ENCODE measurements around the gene KDELR3. TPM values are rescaled to one million over a fixed set of nuclear protein-coding genes. Genes with fewer than 3 reads are reported as not detected.

KDELR3 gene
- total and polyA plus RNA-seq, 2 experiments from 2014 or later, result 5.6 to 5.7 TPM

- peaks cover 22% of the 10 kb centered on the region for H3K4me1 ChIP-seq (ENCODE audit: insufficient read depth)
- no peaks in the 10 kb centered on the region for H3K27me3 ChIP-seq (ENCODE audit: insufficient read depth)
- H3K4me1 Mint-ChIP-seq, result peaks cover 28% of the 10 kb centered on the region
- peaks cover 48% of the 10 kb centered on the region for H4K20me1 ChIP-seq (replicated peaks; ENCODE audit: insufficient read depth)
- H3K27me3 Mint-ChIP-seq (ENCODE audit: insufficient read depth, low read depth, poor library complexity), result peaks cover 24% of the 10 kb centered on the region
- TF ChIP-seq CREB1 (CRISPR knock-in tag; IDR thresholded peaks at IDR 0.05; ENCODE audit: low read depth) (no peak), ZNF331 (CRISPR knock-in tag; IDR thresholded peaks at IDR 0.05; ENCODE audit: low read depth) (no peak), REST (IDR thresholded peaks at IDR 0.05; ENCODE audit: unreplicated experiment) (no peak), EZH2 (IDR thresholded peaks at IDR 0.05; ENCODE audit: low read depth, unreplicated experiment) (no peak), ETS1 (IDR thresholded peaks at IDR 0.05) (no peak), NANOG (IDR thresholded peaks at IDR 0.05; ENCODE audit: borderline replicate concordance) (no peak), POLR2AphosphoS5 (IDR thresholded peaks at IDR 0.05; ENCODE audit: low read depth) (no peak), EZH2phosphoT487 (IDR thresholded peaks at IDR 0.05; ENCODE audit: unreplicated experiment) (no peak), JUNB (IDR thresholded peaks at IDR 0.05; ENCODE audit: unreplicated experiment) (no peak), STAT1 (IDR thresholded peaks at IDR 0.05; ENCODE audit: unreplicated experiment) (no peak), ZNF114 (CRISPR knock-in tag; IDR thresholded peaks at IDR 0.05) (no peak), ZNF462 (CRISPR knock-in tag; IDR thresholded peaks at IDR 0.05) (no peak)
- TF ChIP-seq, protein P1, sequence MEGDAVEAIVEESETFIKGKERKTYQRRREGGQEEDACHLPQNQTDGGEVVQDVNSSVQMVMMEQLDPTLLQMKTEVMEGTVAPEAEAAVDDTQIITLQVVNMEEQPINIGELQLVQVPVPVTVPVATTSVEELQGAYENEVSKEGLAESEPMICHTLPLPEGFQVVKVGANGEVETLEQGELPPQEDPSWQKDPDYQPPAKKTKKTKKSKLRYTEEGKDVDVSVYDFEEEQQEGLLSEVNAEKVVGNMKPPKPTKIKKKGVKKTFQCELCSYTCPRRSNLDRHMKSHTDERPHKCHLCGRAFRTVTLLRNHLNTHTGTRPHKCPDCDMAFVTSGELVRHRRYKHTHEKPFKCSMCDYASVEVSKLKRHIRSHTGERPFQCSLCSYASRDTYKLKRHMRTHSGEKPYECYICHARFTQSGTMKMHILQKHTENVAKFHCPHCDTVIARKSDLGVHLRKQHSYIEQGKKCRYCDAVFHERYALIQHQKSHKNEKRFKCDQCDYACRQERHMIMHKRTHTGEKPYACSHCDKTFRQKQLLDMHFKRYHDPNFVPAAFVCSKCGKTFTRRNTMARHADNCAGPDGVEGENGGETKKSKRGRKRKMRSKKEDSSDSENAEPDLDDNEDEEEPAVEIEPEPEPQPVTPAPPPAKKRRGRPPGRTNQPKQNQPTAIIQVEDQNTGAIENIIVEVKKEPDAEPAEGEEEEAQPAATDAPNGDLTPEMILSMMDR (conservative IDR thresholded peaks at IDR 0.05; ENCODE audit: low read depth in 2 of 2), result no peak
- no peaks in the 10 kb centered on the region for H3K9me2 ChIP-seq (ENCODE audit: insufficient read depth)
- peaks cover 77% of the 10 kb centered on the region for H3K36me3 Mint-ChIP-seq (ENCODE audit: low read depth)
- H3K4me3 Mint-ChIP-seq, result peak overlapping the region; percentile 98
- no peak for ATAC-seq
- H3K9me3 Mint-ChIP-seq, result no peaks in the 10 kb centered on the region; the same call in 2 of the 3 replicates
- H3K27ac Mint-ChIP-seq, result peak overlapping the region; percentile 10; the same call in 1 of the 2 replicates
- H2AFZ ChIP-seq, result no peak overlapping the region
- H3F3A ChIP-seq (replicated peaks; ENCODE audit: low read depth), result peaks cover 35% of the 10 kb centered on the region
- peak overlapping the region; percentile 82 for H3K4me2 ChIP-seq
- H3K36me3 ChIP-seq (ENCODE audit: insufficient read depth), result peaks cover 46% of the 10 kb centered on the region
- H3K4me3 ChIP-seq, result peak overlapping the region; percentile 99
- peaks cover 80% of the 10 kb centered on the region for H3K79me2 ChIP-seq (replicated peaks; ENCODE audit: insufficient read depth)
- DNase-seq (ENCODE audit: low spot score), result no peak
- H3K27ac ChIP-seq (ENCODE audit: low read depth), result peak overlapping the region; percentile 78; the same call in 1 of the 2 replicates
These were observed 35.1 kb downstream of the KDELR3 start for GRCh38 chr22:38503021-38503420.
